Caki2 (cell line): Measurements from ENCODE around the gene CRYL1. TPM values are rescaled to one million over a fixed set of nuclear protein-coding genes. Genes with fewer than 3 reads are reported as not detected.

Experiments used
- DNase-seq: peaks from one replicate; pipeline ENCODE4 v3.0.0-alpha.2; 2015; ENCODE audit warnings: low read depth
- in situ Hi-C: cut with HindIII; loops from 2 replicates; pipeline ENCODE4 v1.10.0; 2016; ENCODE audit warnings: low sequenced_read_pairs, low pct_unique_long_range_greater_than_20kb, mixed read lengths
- total RNA-seq: library from RNA; depleted of rRNA; stranded (reverse); fragments of >200 nt; shearing (Covaris generic); gene quantifications from 2 replicates; pipeline ENCODE4 v1.2.3, GENCODE V29; 2014; ENCODE audit warnings: low replicate concordance

The CRYL1 gene
- total RNA-seq, 1 experiment from 2014 or later, result 42.9 TPM

DNA sequence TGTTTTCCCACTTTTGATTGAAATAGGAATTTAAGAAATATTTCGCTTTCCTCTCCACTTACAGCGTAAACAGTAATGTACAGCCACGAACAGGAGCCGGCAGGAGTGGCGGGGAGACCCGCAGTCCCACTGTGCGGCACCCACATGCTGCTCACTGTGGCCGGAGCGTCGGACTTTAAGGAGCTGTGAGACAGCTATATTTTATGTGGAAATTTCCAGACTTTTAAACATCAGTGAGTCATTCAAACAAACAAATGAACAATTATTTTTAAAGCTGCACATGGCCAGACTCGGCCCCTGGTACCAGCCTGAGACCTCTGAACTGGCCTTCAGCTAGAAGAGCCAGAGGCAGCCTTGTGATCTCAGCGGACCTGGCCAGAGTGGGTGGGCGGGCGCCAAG lies 52.5 kb downstream of the CRYL1 start:
- in situ Hi-C loops, result no loop called here
- no peak for DNase-seq

DNA sequence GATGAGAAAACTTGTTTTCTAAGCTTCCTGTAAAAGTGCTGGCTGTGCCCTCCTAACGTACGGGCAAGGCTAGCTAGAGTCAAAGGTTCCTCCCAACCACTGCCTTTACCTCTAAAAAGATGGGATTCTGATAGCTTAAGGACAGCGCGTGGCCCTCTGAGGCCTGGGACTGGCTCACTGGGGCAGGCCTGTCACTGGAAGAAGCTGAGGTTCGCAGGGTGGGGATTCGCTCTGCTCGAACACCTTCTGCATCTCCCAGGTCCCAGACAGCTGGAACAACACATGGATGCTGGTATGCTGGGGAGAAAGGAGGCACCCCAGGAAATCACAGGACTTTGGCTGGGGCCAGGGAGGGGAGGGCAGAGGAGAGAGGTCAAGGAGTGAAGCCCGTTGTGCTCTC lies 53.1 kb downstream of the CRYL1 start:
- no peak for DNase-seq
- in situ Hi-C loops, result no loop called here

DNA sequence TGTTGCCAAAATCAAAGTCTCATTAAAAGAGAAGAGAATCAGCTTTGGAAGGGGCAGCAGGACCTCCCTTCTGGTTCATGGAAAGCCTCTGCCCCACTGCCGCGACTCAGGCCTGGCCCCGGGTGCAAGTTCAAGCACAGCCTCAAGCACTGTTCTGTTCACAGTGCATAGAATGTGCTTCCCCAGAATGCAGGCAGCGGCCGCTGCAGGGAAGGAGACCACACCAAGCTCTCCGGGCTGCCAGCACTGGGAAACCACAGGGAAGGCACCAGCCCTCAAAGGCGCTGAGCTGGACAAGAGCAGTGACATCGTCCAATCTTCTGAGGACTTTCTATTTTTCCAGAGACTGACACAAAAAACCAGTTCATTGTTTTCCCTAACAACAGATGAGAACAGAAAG lies 55.5 kb downstream of the CRYL1 start:
- in situ Hi-C loops, result no loop called here
- no peak for DNase-seq

DNA sequence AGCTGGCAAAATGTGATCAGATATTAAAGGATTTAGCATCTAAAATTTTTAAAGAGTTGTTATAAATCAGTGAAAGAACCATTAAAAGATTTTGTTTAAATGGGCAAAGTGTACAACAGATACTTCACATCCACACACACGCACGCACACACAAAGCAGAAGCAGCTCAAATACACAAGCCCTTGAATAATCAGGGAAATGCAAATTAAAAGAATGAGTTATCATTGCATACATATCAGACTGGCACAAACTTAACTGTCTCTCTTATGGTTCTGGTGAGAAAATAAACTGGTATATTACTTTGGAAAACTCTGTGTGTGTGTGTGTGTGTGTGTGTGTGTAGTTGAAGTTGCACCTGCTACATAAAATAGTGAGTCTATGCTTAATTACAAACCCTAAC lies 59.3 kb downstream of the CRYL1 start:
- in situ Hi-C loops, result no loop called here
- DNase-seq, result no peak

DNA sequence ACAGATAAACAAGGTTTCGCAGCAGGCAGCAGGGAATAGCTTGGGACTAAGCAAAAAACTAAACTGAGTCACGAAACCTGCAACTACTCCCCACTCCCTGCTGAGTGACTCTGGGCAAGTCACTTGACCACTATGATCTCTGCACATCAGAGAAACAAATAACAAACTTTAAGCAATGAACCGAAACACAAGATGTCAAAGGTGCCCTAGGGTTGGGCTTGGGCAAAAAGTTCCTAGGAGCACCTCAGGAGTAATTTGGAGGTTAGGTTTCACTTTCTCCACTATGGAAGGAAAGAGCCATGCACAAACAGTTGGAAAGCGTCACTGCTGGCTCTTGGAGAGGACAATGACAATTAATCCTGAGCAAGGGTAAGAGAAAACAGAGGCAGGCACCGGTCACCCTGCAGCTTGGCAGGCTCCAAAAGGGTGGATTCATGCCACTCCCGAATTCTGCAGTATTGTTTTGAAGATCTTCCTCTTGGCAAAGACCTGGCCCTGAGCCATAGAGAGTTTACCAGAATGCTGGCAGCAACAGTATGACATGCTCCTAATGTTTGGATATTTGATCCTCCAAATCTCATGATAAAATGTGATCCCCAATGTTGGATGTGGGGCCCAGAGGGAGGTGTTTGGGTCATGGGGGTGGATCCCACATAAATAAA lies 60.3 kb downstream of the CRYL1 start:
- DNase-seq, result peak; percentile 3
- in situ Hi-C loops, result no loop called here

DNA sequence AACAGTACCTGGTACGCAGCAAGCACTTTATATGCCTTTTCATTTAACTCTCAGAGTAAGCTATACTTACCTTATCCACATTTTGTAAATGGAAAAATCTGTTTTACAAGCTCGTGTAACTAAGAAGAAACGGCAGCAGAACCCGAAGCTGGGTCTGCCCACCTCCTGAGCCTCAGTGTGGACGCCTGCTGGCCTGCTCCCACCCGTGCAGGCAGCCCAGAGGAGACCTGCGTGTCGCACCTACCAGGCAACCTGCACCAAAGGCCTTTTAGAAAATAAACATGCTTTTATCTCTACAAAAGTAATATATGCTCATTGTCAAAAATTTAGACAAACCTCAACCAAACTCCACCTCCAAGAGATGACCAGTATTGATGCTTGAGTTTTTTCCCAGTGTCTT lies 62.7 kb downstream of the CRYL1 start:
- no peak for DNase-seq
- in situ Hi-C loops, result no loop called here

DNA sequence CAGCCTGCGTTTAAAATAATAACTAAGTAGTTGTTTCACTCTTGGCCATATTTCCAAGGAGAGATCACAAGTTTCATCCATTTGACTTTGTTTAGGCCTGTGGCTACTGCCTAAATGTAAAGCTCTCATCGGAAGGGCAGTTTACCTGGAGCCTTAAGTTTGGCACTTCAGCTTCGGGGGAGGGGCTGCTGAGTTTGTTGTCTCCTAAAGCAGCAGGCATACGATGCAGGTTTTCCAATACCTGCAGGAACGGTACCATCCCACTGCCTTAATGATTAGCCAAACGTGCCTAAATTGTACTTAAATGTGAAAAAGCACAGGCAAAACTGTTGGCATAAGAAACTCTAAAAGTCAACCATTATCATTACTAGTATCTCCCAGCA lies 63.1 kb downstream of the CRYL1 start:
- no peak for DNase-seq
- in situ Hi-C loops, result no loop called here

DNA sequence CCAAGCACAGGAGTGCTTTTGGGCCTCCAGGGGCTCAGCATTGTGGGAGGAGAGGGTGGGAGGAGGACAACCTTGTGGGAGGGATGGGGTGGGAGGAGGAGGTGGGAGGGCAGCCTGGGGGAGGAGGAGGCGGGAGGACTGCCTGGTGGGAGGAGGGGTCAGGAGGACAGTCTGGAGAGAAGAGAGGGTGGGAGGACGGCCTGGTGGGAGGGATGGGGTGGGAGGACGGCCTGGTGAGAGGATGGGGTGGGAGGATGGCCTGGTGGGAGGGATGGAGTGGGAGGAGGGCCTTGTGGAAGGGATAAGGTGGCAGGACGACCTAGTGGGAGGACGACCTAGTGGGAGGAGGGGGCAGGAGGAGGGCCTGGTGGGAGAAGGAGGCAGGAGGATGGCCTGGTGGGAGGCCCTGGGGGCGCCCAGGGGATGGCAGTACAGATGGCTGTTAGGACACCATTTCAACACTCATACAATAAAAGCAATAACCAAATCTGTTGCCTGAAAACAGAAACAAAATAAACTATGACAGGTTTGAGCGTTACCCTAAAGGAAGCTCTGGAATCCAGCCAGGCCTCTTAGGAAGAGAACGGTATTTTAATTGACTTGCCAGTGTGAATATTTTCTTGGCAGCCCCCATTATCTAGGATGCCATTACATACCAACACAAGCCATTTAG lies 63.7 kb downstream of the CRYL1 start:
- in situ Hi-C loops, result no loop called here
- no peak for DNase-seq

DNA sequence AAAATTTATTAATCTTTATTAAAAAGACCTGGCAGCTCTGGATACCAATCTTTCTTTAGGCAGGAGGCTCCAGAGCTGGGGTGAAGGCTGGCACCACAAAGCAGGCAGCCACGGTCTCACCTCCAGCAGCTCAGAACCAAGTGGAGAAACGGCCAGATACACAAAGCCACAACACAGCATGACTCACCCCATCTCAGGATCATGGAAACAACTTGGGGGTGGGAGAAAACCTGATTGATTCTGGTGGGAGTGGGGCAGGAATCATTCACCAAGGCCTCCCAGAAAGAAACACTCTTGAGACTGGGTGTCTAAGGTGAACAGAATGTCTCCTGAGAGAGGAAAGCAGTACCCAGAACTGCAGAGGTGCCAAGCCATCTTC lies 64.2 kb downstream of the CRYL1 start:
- no peak for DNase-seq
- in situ Hi-C loops, result no loop called here

DNA sequence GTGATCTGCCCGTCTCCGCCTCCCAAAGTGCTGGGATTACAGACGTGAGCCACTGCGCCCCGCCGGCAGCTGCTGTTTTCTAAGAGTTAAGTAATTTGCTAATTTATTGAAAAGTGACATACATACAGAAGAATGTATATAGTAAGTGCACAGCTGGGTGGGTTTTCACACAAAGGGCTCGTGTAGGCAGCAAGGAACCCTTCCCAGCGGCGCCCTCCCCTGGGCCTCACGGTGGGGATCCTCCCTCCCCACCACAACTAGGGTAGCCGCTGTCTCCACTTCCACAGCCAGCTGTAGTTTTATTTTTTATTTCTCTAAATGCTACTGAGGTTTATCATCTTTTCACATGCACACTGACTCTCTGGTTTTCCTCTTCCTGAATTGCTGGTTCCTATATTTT lies 64.9 kb downstream of the CRYL1 start:
- in situ Hi-C loops, result no loop called here

DNA sequence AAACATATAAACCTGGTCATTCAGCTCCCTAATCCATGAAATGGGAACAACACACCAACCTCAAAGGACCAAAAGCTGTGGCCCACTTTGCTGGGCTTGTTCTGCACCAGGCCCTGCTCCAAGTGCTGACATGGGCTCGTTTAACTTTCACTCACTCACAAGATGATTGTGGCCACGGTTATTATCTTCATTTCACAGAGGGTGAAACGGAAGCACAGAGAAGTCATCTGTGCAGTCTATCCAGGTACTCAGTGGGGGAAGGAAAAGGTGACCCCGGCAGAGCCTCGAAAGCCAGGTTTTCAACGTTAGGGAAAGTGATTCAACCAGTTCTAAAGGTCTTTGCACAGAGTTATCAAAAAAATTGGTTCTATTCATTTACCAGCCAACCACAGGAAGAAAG lies 68.0 kb downstream of the CRYL1 start:
- in situ Hi-C loops, result no loop called here

More for the DNA sequence above, 64.9 kb downstream of the CRYL1 start:
- DNase-seq, result no peak

DNA sequence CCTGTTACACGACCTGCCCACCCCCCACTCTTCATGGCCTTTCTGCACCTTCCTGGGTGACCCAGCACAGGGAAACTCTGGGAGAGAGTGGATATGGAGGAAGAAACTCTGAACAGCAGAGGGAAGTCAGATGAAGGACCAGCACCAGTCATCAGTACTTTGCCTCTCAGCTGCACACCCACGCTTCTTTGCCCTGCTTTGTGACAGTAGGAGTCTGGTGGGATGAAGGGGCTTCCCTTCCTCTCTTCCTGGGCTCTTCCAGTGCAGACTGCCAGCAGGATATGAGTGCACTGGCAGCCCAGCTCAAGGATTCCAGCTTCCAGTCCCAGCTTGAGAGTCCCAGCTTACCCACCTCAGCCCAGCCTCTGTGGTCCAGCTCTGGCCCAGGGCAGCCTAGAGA lies 68.9 kb downstream of the CRYL1 start:
- in situ Hi-C loops, result no loop called here
- DNase-seq, result no peak

More for the DNA sequence above, 68.0 kb downstream of the CRYL1 start:
- DNase-seq, result no peak

DNA sequence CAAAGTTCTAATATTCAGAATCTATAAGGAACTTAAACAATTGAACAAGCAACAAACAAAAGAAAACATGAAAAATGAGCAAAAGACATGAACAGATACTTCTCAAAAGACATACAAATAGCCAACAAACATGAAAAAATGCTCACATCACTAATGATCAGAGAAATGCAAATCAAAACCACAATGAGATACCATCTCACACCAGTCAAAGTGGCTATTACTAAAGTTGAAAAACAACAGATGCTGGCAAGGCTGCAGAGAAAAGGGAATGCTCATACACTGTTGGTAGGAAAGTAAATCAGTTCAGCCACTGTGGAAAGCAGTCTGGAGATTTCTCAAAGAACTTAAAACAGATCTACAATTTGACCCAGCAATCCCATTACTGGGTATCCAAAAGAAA lies 74.3 kb downstream of the CRYL1 start:
- no peak for DNase-seq
- in situ Hi-C loops, result no loop called here

DNA sequence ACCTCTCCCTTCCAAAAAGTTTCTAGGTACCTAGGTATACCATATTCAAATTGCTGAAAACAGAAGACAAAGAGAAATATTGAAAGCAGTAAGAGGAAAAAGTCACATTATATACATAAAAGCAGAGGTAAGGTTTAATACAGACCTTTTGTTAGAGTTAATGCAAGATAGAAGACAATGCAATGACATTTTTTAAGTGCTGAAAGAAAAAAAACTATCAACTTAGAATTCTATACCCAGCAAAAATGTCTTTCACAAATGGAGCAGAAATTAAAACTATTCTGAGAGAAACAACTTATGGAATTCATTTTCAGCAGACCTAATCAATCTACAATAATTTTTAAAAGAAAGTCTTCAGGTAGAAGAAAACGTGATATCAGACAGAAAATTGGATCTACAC lies 77.2 kb downstream of the CRYL1 start:
- no peak for DNase-seq
- in situ Hi-C loops, result no loop called here

DNA sequence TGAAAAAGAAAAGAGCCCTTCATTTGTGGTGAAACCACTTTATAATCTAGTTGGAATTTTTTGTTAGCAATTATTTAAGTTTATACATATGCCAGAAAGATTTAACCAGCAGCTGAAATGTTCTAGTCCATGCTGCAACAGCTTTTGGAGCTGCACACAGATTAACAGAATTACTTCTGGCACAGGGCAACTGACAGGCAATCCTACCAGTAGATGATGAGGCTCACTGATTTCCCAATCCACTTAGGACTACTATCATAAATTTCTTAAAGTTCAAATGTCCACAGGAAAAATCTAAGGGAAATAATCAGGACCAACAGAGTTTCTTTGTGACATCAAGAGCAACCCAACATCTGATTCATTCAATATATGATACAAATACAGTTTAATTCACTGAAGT lies 78.8 kb downstream of the CRYL1 start:
- no peak for DNase-seq
- in situ Hi-C loops, result no loop called here

DNA sequence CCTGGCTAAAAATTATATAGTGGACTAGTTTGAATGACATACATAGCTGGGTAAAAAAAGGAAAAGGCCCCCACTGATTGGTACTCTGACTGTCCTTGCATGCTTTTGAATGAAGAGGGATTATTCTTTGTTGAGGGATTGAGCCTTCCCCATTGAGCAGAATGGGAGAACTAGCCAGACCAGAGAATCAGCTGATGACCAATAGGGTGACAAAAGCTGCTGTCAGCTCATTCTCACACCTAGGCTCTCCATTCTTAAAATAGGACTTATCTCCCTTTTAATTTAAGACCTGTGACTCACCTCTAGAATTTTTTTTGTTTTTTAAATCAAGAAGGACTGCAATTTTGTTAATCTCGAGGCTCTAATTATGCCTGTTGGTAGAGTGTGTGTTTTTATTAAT lies 79.3 kb downstream of the CRYL1 start:
- in situ Hi-C loops, result no loop called here
- no peak for DNase-seq

DNA sequence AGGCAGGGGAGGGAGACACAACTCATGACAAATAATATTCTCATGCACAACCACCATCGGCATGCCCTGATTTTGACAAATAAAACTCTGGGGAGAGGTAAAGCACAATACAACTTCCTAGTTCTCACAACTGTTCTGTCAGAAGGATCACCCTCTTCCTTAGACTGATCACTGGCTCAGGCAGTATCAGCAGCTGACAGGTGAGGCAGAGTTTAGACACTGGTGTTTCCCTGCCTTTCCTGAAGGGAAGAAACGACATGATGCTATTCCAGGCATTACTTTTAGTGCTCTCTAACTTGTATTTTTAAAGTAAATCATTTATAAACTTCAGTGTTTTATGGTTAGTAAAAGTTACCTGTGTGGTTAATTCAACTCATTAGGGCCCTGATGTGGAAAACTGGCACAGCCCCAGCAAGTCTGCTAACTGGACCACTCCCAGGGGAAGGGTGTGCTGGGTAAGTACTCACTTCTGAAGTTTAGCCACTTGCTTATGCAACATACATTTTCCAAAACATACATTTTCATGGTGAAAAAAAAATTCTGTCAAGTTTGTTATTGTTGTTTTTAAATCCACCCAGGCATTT lies 82.8 kb downstream of the CRYL1 start:
- peak; percentile 23 for DNase-seq
- in situ Hi-C loops, result no loop called here

DNA sequence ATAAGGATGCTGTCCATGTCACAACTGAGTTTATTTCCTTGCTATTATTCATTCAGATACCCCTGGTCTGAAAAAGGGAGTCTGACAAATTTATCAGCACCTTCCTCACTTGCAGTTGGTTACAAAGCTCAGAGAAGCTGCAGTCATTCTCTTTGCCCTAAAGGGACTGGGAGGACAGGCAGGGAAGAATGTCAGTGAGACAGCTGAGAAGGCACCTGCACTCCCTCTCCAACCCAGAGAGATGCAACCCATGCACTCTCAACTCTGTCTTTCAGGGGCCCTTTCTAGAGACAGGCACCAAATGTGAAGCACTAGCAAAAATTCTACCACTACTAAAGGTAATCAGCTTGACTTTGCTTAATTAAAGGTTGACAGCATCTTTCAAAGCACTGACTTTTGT lies 83.3 kb downstream of the CRYL1 start:
- in situ Hi-C loops, result no loop called here
- DNase-seq, result no peak

DNA sequence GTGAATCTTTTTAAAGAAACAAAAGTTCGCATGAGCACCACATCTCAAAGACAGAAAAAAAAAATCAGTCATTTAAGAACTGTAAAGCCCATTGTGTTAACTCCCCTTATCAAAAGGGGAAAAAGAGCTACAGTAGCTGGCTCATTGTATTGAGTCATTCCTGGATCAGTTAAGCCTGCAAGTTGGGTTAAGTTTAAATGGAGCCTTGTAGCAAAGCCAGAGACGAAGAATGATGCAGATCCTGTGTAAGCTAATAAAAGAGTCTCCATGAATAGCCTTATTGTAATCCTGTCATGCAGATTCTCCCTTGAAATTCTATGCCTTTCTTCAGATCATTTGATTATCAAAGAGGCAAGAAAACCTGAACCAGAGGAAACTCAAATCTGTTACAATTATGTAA lies 83.8 kb downstream of the CRYL1 start:
- no peak for DNase-seq

DNA sequence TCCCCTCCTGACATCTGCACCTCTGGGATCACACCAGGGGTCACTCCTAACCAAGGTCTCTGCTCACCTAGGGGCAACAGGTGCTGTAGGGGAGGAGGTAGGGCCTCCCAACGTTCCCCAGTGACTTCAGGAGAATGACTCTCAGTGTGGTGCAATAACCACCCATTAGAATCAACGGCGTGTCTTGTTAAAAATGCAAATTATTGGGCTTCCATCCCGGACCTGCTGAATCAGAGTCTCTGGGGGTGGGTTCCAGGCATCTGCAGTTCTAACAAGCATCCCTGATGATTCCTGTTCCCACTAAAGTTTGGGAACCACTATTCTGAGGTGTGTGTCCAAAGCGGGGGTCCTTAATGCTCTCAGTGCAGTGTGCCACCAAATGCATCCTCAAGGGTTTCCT lies 84.6 kb downstream of the CRYL1 start:
- no peak for DNase-seq
- in situ Hi-C loops, result no loop called here

More for the DNA sequence above, 83.8 kb downstream of the CRYL1 start:
- in situ Hi-C loops, result no loop called here
